Stimulated activated CD8-positive, alpha-beta memory T cell treated with anti-CD3 and anti-CD28 coated beads, Interleukin-7, amount 100 ng/mL, for 1 hour (primary cell): ENCODE data around the gene DDA1.
A peak's percentile ranks its signal among the peaks of the same experiment; 100 is the strongest.
"Not testable (repeated sequence)": the region's sequence is repeated elsewhere in the genome, so short reads cannot be mapped to it uniquely, and the experiment has no call there.

Experiments used
- DNase-seq, 2 donors: peaks; one replicate each; pipeline ENCODE4 v3.0.0-alpha.2; 2020; ENCODE audit warnings: low read depth in 2 of 2

DDA1 gene

GRCh38 chr19:17346109-17346671 lies 36.8 kb downstream of the DDA1 start:
- peak; percentile 53 to 69 for DNase-seq

DNA sequence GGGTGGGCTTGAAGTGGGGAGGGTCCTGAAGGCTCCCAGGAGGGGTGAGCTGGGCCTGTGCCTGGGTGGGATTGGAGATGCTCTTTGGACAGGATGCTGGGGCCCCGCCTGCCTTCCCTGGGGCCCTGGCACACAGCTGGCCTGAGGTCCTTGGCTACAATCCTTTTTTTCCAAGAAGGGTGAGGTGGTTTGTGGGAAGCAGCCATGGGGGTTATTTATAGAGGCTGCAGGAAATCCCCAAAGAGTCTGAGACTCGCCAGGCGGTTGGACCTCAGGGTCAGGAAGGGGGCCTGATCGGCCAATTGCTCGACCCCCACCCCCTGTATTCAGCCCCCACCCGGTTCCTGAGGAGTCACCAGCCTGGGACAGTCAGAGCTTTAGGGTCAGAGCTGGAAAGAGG lies 38.0 kb downstream of the DDA1 start:
- DNase-seq = no peak

DNA sequence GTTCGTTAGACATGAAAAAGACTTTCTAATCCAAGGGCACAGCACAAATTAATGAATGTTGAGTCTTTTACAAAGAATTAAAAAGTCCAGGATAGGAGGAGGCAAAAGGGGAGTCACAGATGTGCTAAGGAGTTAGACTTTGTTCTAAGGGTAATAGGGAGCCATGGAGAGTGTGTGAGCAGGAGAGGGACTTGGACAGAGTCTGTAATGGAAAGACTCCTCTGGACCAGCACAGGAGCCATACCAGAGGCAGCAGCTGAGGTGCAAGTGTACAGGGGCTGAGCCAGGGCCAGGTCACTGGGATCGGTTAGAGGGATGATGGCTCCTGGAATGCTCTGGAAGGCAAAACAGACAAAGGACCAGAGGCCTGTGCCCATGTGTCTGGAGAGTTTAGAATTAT lies 38.5 kb downstream of the DDA1 start:
- no peak for DNase-seq

DNA sequence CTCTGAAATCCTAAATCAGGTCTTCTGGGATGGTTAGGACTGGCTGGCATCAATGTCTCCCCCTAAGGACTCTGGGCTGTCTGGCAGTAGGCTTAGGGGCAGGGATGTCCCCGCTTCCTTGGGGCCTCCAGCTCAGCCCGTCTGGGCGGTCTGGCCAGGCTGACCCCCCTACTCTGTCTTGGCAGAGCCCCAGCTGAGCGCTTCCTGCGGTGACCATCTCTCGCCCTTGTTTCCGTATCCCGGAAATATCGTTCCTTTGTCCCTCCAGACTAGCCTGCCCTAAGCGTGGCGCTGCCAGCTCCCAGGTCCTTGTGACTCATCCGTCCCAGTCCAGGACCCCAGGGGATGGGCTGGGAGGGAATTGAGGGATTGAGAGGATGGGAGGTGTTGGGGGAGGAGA lies 39.3 kb downstream of the DDA1 start:
- DNase-seq = no peak

- DNase-seq = no peak
Measured at GRCh38 chr19:17351815-17352435, 42.6 kb downstream of the DDA1 start.

- no peak for DNase-seq
Measured at GRCh38 chr19:17352608-17353280, 43.4 kb downstream of the DDA1 start.

DNA sequence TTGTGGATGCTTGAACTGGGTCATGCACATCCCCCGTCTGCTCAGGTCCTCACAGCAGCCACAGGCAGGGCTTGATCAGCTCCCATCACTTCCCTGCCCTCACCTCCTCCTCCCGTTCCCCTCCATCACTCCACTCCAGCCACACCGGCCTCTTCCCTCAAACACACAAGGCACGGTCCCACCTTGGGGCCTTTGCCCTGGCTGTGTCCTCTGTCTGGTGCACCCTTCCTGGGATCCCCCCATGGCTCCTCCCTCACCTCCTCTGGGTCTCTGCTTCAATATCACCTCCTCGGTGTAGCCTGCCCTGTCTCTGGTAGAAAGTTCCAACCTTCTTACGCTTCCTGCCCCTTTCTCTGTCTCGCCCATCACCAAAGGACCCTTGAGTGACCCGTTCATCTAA lies 44.0 kb downstream of the DDA1 start:
- DNase-seq = no peak

GRCh38 chr19:17357078-17357666 lies 47.8 kb downstream of the DDA1 start:
- DNase-seq = no peak

GRCh38 chr19:17357724-17358123 lies 48.4 kb downstream of the DDA1 start:
- DNase-seq = no peak

GRCh38 chr19:17358395-17358794 lies 49.0 kb downstream of the DDA1 start:
- DNase-seq = no peak

GRCh38 chr19:17359905-17360800 lies 50.8 kb downstream of the DDA1 start:
- DNase-seq = no peak

DNA sequence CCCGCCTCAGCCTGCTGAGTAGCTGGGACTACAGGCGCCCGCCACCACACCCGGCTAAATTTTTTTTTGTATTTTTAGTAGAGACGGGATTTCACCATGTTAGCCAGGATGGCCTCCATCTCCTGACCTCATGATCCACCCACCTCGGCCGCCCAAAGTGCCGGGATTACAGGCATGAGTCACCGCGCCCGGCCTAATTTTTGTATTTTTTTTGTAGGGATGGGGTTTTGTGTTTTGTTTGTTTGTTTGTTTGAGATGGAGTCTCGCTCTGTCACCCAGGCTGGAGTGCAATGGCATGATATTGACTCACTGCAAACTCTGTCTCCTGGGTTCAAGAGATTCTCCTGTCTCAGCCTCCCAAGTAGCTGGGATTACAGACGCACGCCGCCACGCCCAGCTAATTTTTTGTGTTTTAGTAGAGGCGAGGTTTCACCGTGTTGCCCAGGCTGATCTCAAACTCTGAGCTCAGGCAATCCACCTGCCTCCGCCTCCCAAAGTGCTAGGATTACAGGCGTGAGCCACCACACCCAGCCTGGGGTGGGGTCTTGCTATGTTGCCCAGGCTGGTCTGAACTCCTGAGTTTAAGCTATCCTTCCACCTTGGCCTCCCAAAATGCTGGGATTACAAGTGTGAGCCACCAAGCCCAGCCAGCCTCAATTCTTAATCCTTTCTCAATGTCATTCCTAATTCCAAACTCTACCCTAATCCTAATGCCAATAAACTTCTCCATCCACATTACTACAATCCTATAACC lies 54.7 kb downstream of the DDA1 start:
- not testable (repeated sequence) for DNase-seq

DNA sequence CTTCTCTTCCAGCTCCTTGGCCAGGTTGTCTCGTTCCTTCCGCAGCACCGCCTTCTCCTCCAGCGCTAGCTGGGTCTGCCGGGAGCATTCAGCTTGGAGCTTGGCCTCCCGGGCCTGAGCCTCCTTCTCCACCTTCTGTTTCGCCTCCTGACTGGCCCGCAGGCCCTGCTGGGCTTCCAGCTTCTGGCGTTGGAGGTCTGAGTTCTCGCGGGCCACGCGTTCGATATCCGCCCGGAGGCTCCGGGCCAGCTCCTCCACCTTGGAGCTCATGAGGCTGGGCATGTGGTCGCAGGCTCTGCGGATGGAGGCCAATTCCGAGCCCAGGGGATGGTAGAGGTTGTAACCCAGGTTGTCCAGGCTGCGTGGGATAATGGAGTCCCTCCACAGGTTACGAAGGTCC lies 56.0 kb downstream of the DDA1 start:
- no peak for DNase-seq

DNA sequence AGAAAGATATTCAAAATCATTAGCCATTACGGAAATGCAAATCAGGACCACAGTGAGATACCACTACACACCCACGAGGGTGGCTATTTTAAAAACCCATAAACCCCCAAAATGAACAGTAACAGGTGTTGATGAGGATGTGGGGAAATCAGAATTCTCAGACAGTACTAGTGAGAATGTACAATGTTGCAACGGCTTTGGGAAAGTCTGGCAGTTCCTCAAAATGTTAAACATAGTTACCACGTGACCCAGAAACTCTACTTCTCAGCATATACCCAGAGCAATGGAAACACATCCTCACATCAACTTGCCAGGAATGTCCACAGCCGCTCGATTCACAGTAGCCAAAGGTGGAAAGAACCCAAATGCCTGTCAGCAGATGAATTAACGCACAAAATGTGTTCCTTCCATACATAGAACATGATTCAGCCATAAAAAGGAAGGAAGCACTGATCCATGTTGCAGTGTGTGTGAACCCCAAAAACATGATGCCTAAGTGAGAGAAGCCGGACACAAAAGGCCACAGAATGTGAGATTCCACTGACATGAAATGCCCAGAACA lies 60.7 kb downstream of the DDA1 start:
- DNase-seq = no peak
